Lower leg skin (tissue), 3 donors: ENCODE results near the gene PUM2.

Experiments
- CTCF ChIP-seq, 3 donors: fragments of 450-650 bp; IDR thresholded peaks; one replicate each; pipeline ENCODE4 v1.5.1; 2016; ENCODE audit warnings: antibody characterized with exemption in 3 of 3, mild to moderate bottlenecking in 3 of 3, moderate library complexity in 2 of 3
- POLR2A ChIP-seq, 2 donors: fragments of 450-650 bp; IDR thresholded peaks; one replicate each; pipeline ENCODE4 v1.6.1; 2016 to 2017; ENCODE audit warnings: antibody characterized with exemption in 2 of 2, mild to moderate bottlenecking in 1 of 2, moderate library complexity in 1 of 2

GRCh38 chr2:20249170-20249569, 101.5 kb downstream of the PUM2 start:
- TF ChIP-seq CTCF (IDR thresholded peaks at IDR 0.05) (no peak), POLR2A (IDR thresholded peaks at IDR 0.05) (no peak)
